SU-DHL-6 (cell line): Measurements from ENCODE around the gene ITPR3.

Source experiments
- H2AFZ ChIP-seq: fragments of 200-600 bp; sonication (generic); 2 replicates; pipeline ENCODE4 v1.6.1; 2014; ENCODE audit warnings: low read depth, mild to moderate bottlenecking, moderate library complexity, mixed read lengths, antibody characterized with exemption, low read length; ENCODE audit not compliant: severe bottlenecking
- H3F3A ChIP-seq: fragments of 200-600 bp; shearing (Covaris generic); 2 replicates; pipeline ENCODE4 v1.6.0; 2016; ENCODE audit warnings: antibody characterized with exemption, mild to moderate bottlenecking; ENCODE audit not compliant: insufficient read depth
- H3K27ac ChIP-seq: fragments of 200-600 bp; sonication (generic); 2 replicates; pipeline ENCODE4 v1.5.1; 2016; ENCODE audit warnings: low read depth, mild to moderate bottlenecking, low read length, moderate library complexity, mixed read lengths
- H3K27me3 ChIP-seq: fragments of 200-600 bp; sonication (generic), shearing (Covaris generic); 2 replicates; pipeline ENCODE4 v1.6.0; 2014; ENCODE audit warnings: mild to moderate bottlenecking, low read length
- H3K36me3 ChIP-seq: fragments of 200-600 bp; sonication (generic); 2 replicates; pipeline ENCODE4 v1.6.1; 2014; ENCODE audit warnings: mild to moderate bottlenecking, low read length, mixed read lengths
- H3K4me2 ChIP-seq: fragments of 300-600, 200-600 bp; shearing (Covaris generic), sonication (generic); 2 replicates; pipeline ENCODE4 v1.6.0; 2014; ENCODE audit warnings: low read length, low read depth, mild to moderate bottlenecking; ENCODE audit not compliant: poor library complexity, severe bottlenecking
- H3K4me3 ChIP-seq: fragments of 200-600 bp; sonication (generic); 2 replicates; pipeline ENCODE4 v1.5.1; 2014; ENCODE audit warnings: antibody characterized with exemption, low read length, mild to moderate bottlenecking, mixed read lengths; ENCODE audit not compliant: insufficient read depth, poor library complexity, severe bottlenecking
- H3K79me2 ChIP-seq: fragments of 200-600 bp; sonication (generic); 2 replicates; pipeline ENCODE4 v1.6.1; 2014; ENCODE audit warnings: mild to moderate bottlenecking, low read length, moderate library complexity; ENCODE audit not compliant: insufficient read depth
- H3K9ac ChIP-seq: fragments of 200-600 bp; sonication (generic); 2 replicates; pipeline ENCODE4 v1.7.0; 2014; ENCODE audit warnings: mild to moderate bottlenecking, low read length
- H3K9me2 ChIP-seq: fragments of 200-600 bp; sonication (generic); replicated peaks from 2 replicates; pipeline ENCODE4 v1.6.1; 2014; ENCODE audit warnings: low read length; ENCODE audit not compliant: insufficient read depth
- H3K9me3 ChIP-seq: fragments of 200-600 bp; sonication (generic); 2 replicates; pipeline ENCODE4 v1.6.1; 2014; ENCODE audit warnings: low read length, mixed read lengths; ENCODE audit not compliant: insufficient read depth
- H4K20me1 ChIP-seq: fragments of 200-600 bp; sonication (generic); 2 replicates; pipeline ENCODE4 v1.6.1; 2014; ENCODE audit warnings: low read depth, mild to moderate bottlenecking, antibody characterized with exemption, low read length, moderate library complexity, mixed read lengths
- EZH2phosphoT487 ChIP-seq: fragments of 200-600 bp; sonication (generic), shearing (Covaris generic); conservative IDR thresholded peaks from 2 replicates; pipeline ENCODE4 v1.6.1; 2018; ENCODE audit warnings: mild to moderate bottlenecking, antibody characterized with exemption, low read length, moderate library complexity, mixed read lengths
- TF ChIP-seq, protein P1 (sequence below): fragments of 200-600 bp; sonication (generic); IDR thresholded peaks from one replicate; pipeline ENCODE4 v1.5.1; 2017; ENCODE audit warnings: antibody characterized with exemption, mild to moderate bottlenecking, low read length, moderate library complexity; ENCODE audit not compliant: insufficient read depth, poor library complexity, severe bottlenecking

The ITPR3 gene

DNA sequence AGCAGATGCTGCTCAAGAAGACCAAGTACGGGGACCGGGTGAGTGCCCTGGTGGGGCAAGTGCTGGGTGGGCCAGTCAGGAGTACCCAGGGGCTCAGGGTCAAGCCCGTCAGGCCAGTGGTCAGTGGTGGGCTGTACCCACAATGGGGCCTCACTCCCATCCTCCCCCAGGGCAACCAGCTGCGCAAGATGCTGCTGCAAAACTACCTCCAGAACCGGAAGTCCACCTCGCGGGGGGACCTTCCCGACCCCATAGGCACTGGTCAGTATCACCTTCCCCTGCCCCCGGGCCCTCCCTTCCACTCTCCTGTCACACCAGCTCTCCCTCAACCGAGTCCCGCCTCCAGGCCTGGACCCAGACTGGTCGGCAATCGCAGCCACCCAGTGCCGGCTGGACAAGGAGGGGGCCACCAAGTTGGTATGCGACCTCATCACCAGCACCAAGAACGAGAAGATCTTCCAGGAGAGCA lies 63.3 kb downstream of the ITPR3 start:
- no peaks in the 10 kb centered on the region for H4K20me1 ChIP-seq
- H3K36me3 ChIP-seq = no peaks in the 10 kb centered on the region

DNA sequence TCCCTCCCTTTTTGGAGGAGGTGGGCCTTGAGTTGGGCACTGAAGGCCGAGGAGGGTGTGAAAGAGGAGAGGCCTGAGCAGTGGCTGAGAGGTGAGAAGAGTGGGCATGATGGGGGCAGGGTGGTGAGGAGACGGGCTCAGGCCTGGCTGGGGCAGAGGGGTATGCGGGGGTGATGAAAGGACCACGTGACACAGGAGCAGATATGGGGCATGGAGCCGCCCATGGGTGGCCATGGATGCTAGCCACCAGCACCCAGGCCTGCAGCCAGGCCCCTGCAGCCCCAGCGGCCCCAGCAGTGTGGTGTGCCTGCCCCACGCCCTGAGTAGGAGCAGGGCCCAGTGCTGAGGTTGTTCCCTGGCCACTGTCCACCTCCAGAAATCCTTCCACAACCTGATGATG lies 63.9 kb downstream of the ITPR3 start:
- no peak overlapping the region for H3K9ac ChIP-seq
- TF ChIP-seq, protein P1, sequence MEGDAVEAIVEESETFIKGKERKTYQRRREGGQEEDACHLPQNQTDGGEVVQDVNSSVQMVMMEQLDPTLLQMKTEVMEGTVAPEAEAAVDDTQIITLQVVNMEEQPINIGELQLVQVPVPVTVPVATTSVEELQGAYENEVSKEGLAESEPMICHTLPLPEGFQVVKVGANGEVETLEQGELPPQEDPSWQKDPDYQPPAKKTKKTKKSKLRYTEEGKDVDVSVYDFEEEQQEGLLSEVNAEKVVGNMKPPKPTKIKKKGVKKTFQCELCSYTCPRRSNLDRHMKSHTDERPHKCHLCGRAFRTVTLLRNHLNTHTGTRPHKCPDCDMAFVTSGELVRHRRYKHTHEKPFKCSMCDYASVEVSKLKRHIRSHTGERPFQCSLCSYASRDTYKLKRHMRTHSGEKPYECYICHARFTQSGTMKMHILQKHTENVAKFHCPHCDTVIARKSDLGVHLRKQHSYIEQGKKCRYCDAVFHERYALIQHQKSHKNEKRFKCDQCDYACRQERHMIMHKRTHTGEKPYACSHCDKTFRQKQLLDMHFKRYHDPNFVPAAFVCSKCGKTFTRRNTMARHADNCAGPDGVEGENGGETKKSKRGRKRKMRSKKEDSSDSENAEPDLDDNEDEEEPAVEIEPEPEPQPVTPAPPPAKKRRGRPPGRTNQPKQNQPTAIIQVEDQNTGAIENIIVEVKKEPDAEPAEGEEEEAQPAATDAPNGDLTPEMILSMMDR = no peak
- no peak for TF ChIP-seq EZH2phosphoT487
- H3K9me3 ChIP-seq = no peaks in the 10 kb centered on the region
- no peaks in the 10 kb centered on the region for H3K9me2 ChIP-seq
- no peaks in the 10 kb centered on the region for H4K20me1 ChIP-seq
- no peaks in the 10 kb centered on the region for H3K27me3 ChIP-seq
- H3K4me2 ChIP-seq = no peak overlapping the region
- no peak overlapping the region for H3K4me3 ChIP-seq
- H3K36me3 ChIP-seq = no peaks in the 10 kb centered on the region
- no peaks in the 10 kb centered on the region for H3F3A ChIP-seq
- no peak overlapping the region for H2AFZ ChIP-seq
- H3K79me2 ChIP-seq = no peaks in the 10 kb centered on the region
- no peak overlapping the region for H3K27ac ChIP-seq

More for the DNA sequence above, 63.3 kb downstream of the ITPR3 start:
- no peaks in the 10 kb centered on the region for H3K79me2 ChIP-seq
- H3K9ac ChIP-seq = no peak overlapping the region
- H3K27ac ChIP-seq = no peak overlapping the region
- H3K9me3 ChIP-seq = no peaks in the 10 kb centered on the region
- H3K4me3 ChIP-seq = no peak overlapping the region
- H2AFZ ChIP-seq = no peak overlapping the region
- TF ChIP-seq EZH2phosphoT487 = no peak
- TF ChIP-seq, protein P1 = no peak
- no peaks in the 10 kb centered on the region for H3K9me2 ChIP-seq
- H3F3A ChIP-seq = no peaks in the 10 kb centered on the region
- H3K27me3 ChIP-seq = no peaks in the 10 kb centered on the region
- no peak overlapping the region for H3K4me2 ChIP-seq

- Histone ChIP-seq H3K4me2 (no peak overlapping the region), H3K4me3 (no peak overlapping the region), H3K36me3 (no peaks in the 10 kb centered on the region), H3K9me2 (no peaks in the 10 kb centered on the region), H3K27me3 (no peaks in the 10 kb centered on the region), H3F3A (no peaks in the 10 kb centered on the region), H2AFZ (no peak overlapping the region), H3K27ac (no peak overlapping the region), H3K9ac (no peak overlapping the region), H3K79me2 (no peaks in the 10 kb centered on the region), H3K9me3 (no peaks in the 10 kb centered on the region), H4K20me1 (no peaks in the 10 kb centered on the region)
- no peak for TF ChIP-seq EZH2phosphoT487
- TF ChIP-seq, protein P1 = no peak
Measured at GRCh38 chr6:33685411-33686224, 64.5 kb downstream of the ITPR3 start.
